Gastroesophageal sphincter (tissue), 4 donors: ENCODE data around the gene NAPEPLD. TPM values are rescaled to one million over a fixed set of nuclear protein-coding genes. Genes with fewer than 3 reads are reported as not detected.

Experiments
- ATAC-seq: fragments of 150-250 bp; one replicate; pipeline ENCODE4 v1.9.1; 2016; ENCODE audit warnings: mild to moderate bottlenecking, moderate library complexity
- H3K27ac ChIP-seq, 4 donors: fragments of 200-600 bp; sonication (generic) in 3 of 4; 1 replicate in 3 of 4; 2 replicates in 1 of 4; pipeline ENCODE4 v1.5.1; 2016 to 2019
- H3K27me3 ChIP-seq: fragments of 200-600 bp; sonication (generic); one replicate; pipeline ENCODE4 v1.5.1; 2019
- H3K36me3 ChIP-seq, 2 donors: fragments of 200-600 bp; sonication (generic); one replicate each; pipeline ENCODE4 v1.5.1; 2019; ENCODE audit warnings: control low read depth in 1 of 2
- H3K4me1 ChIP-seq, 3 donors: fragments of 200-600 bp; sonication (generic); 1 replicate in 2 of 3; 2 replicates in 1 of 3; pipeline ENCODE4 v1.5.1; 2016 to 2019; ENCODE audit warnings: control low read depth in 2 of 3
- H3K4me3 ChIP-seq, 2 donors: fragments of 200-600 bp; sonication (generic); one replicate each; pipeline ENCODE4 v1.5.1; 2019; ENCODE audit warnings: mild to moderate bottlenecking in 1 of 2, moderate library complexity in 1 of 2
- H3K9me3 ChIP-seq, 3 donors: fragments of 200-600 bp; sonication (generic); one replicate each; pipeline ENCODE4 v1.5.1; 2017 to 2019; ENCODE audit warnings: control low read depth in 2 of 3
- CTCF ChIP-seq, 4 experiments: fragments of 200-600 bp in 2 of 4; fragments of 450-650 bp in 2 of 4; sonication (generic) in 1 of 4; IDR thresholded peaks; one replicate each; pipeline ENCODE4 v1.5.1; 2017 to 2019; ENCODE audit warnings: antibody characterized with exemption in 4 of 4, mild to moderate bottlenecking in 2 of 4, moderate library complexity in 2 of 4
- EP300 ChIP-seq: sonication (generic); formaldehyde crosslinking; IDR thresholded peaks from one replicate; pipeline ENCODE4 v1.6.1; 2017; ENCODE audit warnings: antibody characterized with exemption, mild to moderate bottlenecking
- POLR2A ChIP-seq, 2 donors: fragments of 450-650 bp; IDR thresholded peaks; one replicate each; pipeline ENCODE4 v1.6.1; 2017; ENCODE audit warnings: antibody characterized with exemption in 2 of 2, mild to moderate bottlenecking in 2 of 2, moderate library complexity in 1 of 2
- POLR2AphosphoS5 ChIP-seq: sonication (generic); formaldehyde crosslinking; IDR thresholded peaks from one replicate; pipeline ENCODE4 v1.6.1; 2017; ENCODE audit warnings: antibody characterized with exemption
- WGBS, 2 donors: methylation state at CpG; one replicate each; pipeline ENCODE4 v1.1.5; 2018; ENCODE audit warnings: low coverage in 1 of 2; 5-methylcytosine and 5-hydroxymethylcytosine counted together
- total RNA-seq, 4 donors: library from RNA; depleted of rRNA; stranded (reverse); fragments of >200 nt; gene quantifications; one replicate each; pipeline ENCODE4 v1.1.0, GENCODE V29; 2016

NAPEPLD gene
- total RNA-seq, 4 donors from 2014 or later, result 7.1 to 19.1 (median 7.3) TPM

- 62 to 67% methylated on average over 3 of the region's 3 CpGs for WGBS, 2 donors
- Histone ChIP-seq H3K4me1 (peaks cover 0 to 9% (median 0%) of the 10 kb centered on the region in 3 donors), H3K9me3 (no peaks in the 10 kb centered on the region), H3K4me3 (no peak overlapping the region), H3K27me3 (no peaks in the 10 kb centered on the region), H3K27ac (no peak overlapping the region), H3K36me3 (peaks cover 0 to 61% of the 10 kb centered on the region in 2 donors)
- no peak for ATAC-seq
- TF ChIP-seq CTCF (IDR thresholded peaks at IDR 0.05) (no peak), EP300 (no peak), POLR2A (IDR thresholded peaks at IDR 0.05) (no peak), POLR2AphosphoS5 (no peak)
Measured at GRCh38 chr7:103123529-103123928, 25.4 kb downstream of the NAPEPLD start.

- Histone ChIP-seq H3K4me1 (peaks cover 0 to 9% (median 0%) of the 10 kb centered on the region in 3 donors), H3K9me3 (no peaks in the 10 kb centered on the region), H3K4me3 (no peak overlapping the region), H3K27ac (no peak overlapping the region), H3K36me3 (peaks cover 0 to 47% of the 10 kb centered on the region in 2 donors), H3K27me3 (no peaks in the 10 kb centered on the region)
- TF ChIP-seq EP300 (no peak), POLR2A (IDR thresholded peaks at IDR 0.05) (no peak), POLR2AphosphoS5 (no peak), CTCF (IDR thresholded peaks at IDR 0.05) (no peak)
- no peak for ATAC-seq
Measured at GRCh38 chr7:103121641-103122040, 27.3 kb downstream of the NAPEPLD start.

- Histone ChIP-seq H3K27me3 (no peaks in the 10 kb centered on the region), H3K9me3 (no peaks in the 10 kb centered on the region), H3K4me3 (no peak overlapping the region), H3K27ac (no peak overlapping the region), H3K4me1 (peaks cover 0 to 9% (median 0%) of the 10 kb centered on the region in 3 donors), H3K36me3 (peaks cover 0 to 39% of the 10 kb centered on the region in 2 donors)
- ATAC-seq, result no peak
- TF ChIP-seq POLR2AphosphoS5 (no peak), EP300 (no peak), POLR2A (IDR thresholded peaks at IDR 0.05) (no peak), CTCF (IDR thresholded peaks at IDR 0.05) (no peak)
- 40 to 67% methylated on average over 1 of the region's 1 CpG for WGBS, 2 donors
Measured at GRCh38 chr7:103120362-103120761, 28.5 kb downstream of the NAPEPLD start.

- TF ChIP-seq POLR2AphosphoS5 (no peak), EP300 (no peak), CTCF (IDR thresholded peaks at IDR 0.05) (no peak), POLR2A (IDR thresholded peaks at IDR 0.05) (no peak)
- no peak for ATAC-seq
- Histone ChIP-seq H3K9me3 (no peaks in the 10 kb centered on the region), H3K36me3 (peaks cover 0 to 41% of the 10 kb centered on the region in 2 donors), H3K27ac (no peak overlapping the region), H3K4me1 (peaks cover 0 to 9% (median 0%) of the 10 kb centered on the region in 3 donors), H3K4me3 (no peak overlapping the region), H3K27me3 (no peaks in the 10 kb centered on the region)
- WGBS, 2 donors, result 96 to 97% methylated on average over 8 to 9 of the region's 11 CpGs
Measured at GRCh38 chr7:103119791-103120291, 29.1 kb downstream of the NAPEPLD start.

- Histone ChIP-seq H3K4me1 (peaks cover 0 to 9% (median 0%) of the 10 kb centered on the region in 3 donors), H3K27ac (no peak overlapping the region), H3K4me3 (no peak overlapping the region), H3K36me3 (peaks cover 0 to 40% of the 10 kb centered on the region in 2 donors), H3K9me3 (no peaks in the 10 kb centered on the region), H3K27me3 (no peaks in the 10 kb centered on the region)
- ATAC-seq, result no peak
- TF ChIP-seq EP300 (no peak), POLR2AphosphoS5 (no peak), CTCF (IDR thresholded peaks at IDR 0.05) (no peak), POLR2A (IDR thresholded peaks at IDR 0.05) (no peak)
- 80 to 100% methylated on average over 2 of the region's 2 CpGs for WGBS, 2 donors
Measured at GRCh38 chr7:103117465-103117864, 31.4 kb downstream of the NAPEPLD start.
